Measurements from ENCODE around the gene SLC25A1. TPM values are rescaled to one million over a fixed set of nuclear protein-coding genes. Genes with fewer than 3 reads are reported as not detected.
A peak's percentile ranks its signal among the peaks of the same experiment; 100 is the strongest.

SLC25A1 gene
- total RNA-seq, 1 experiment from 2014 or later, result 151 TPM

DNA sequence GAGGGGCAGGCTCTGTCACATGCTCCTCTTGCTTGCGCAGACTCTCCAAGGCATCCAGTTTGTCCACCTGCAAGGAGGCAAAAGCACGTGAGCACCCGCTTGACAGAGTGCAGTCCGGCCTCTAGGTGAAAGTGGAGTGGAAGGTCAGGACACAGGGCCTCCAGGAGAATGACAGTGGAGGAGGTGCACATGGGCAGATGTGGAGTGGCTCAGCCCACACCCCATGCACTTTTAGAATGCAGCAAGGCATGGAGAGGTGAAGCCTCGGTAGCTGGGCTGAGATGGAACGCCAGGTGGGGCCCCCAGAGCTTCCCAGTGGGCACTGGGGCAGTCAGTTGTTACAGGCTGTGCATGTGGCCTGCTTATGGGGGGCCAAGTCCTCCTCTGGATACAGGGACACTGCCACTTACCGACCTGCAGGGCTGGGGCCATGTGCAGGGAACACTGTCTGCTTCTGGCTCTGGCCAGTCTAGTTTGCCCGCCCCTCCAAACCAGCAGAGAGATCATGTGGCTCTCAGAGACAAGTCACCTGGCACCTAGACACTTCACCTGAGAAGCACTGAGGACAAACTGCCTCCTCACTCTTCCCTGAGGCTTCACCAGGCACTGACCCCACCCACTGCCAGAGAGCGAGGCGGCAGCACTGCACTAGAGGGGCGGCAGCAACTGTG lies 2.3 kb upstream of the SLC25A1 start:
- Histone ChIP-seq H3K14ac (ENCODE audit: insufficient read depth, low read length) (no peak overlapping the region; the same call in 1 of the 2 replicates), H4K5ac (ENCODE audit: insufficient read length, low read depth, low read length) (no peak overlapping the region), H3T11ph (ENCODE audit: low read length) (no peak overlapping the region), H3K56ac (ENCODE audit: insufficient read length, low read depth, low read length) (no peak overlapping the region), H2BK5ac (ENCODE audit: insufficient read length, low read length) (no peak overlapping the region), H2AK5ac (ENCODE audit: insufficient read length, low read length) (no peak overlapping the region), H3K23me2 (ENCODE audit: insufficient read length, low read depth, low read length, poor library complexity, severe bottlenecking) (peaks cover 5% of the 10 kb centered on the region), H2BK15ac (ENCODE audit: low read depth, low read length) (no peak overlapping the region), H3K18ac (ENCODE audit: insufficient read length, low read depth, low read length) (no peak overlapping the region), H3K27ac (ENCODE audit: insufficient read length, low read depth, low read length) (no peak overlapping the region), H3K9me3 (ENCODE audit: control insufficient read depth, low read depth, low read length) (no peaks in the 10 kb centered on the region), H2BK120ac (ENCODE audit: low read depth, low read length, poor library complexity, severe bottlenecking) (no peak overlapping the region), H3K79me1 (ENCODE audit: insufficient read depth, low read depth, low read length, poor library complexity, severe bottlenecking) (no peaks in the 10 kb centered on the region), H3K79me2 (ENCODE audit: insufficient read depth, low read length) (no peaks in the 10 kb centered on the region), H3K4ac (ENCODE audit: low read depth, low read length) (no peak overlapping the region), H3K4me2 (ENCODE audit: insufficient read depth, insufficient read length, low read length) (no peak overlapping the region), H3K9ac (ENCODE audit: extremely low read depth, insufficient read length, low read length) (no peak overlapping the region), H3K4me1 (ENCODE audit: insufficient read depth, low read length) (no peaks in the 10 kb centered on the region; the same call in 1 of the 2 replicates), H3K27me3 (ENCODE audit: insufficient read depth, low read length) (no peaks in the 10 kb centered on the region), H2BK12ac (ENCODE audit: insufficient read length, low read depth, low read length) (no peak overlapping the region), H4K91ac (ENCODE audit: insufficient read length, low read depth, low read length) (no peak overlapping the region), H2BK20ac (ENCODE audit: low read depth, low read length, poor library complexity, severe bottlenecking) (no peak overlapping the region), H4K8ac (replicated peaks; ENCODE audit: insufficient read length, low read depth, low read length) (no peak overlapping the region), H4K20me1 (ENCODE audit: control insufficient read depth, insufficient read depth, insufficient read length) (peaks cover 2% of the 10 kb centered on the region), H3K23ac (ENCODE audit: insufficient read length, low read depth, low read length) (no peak overlapping the region), H2AFZ (ENCODE audit: low read length) (no peak overlapping the region)
- Mint-ChIP-seq H3K4me1 (peaks cover 23 to 24% of the 10 kb centered on the region in 2 experiments), H3K27me3 (ENCODE audit: low read depth) (no peaks in the 10 kb centered on the region), H3K36me3 (ENCODE audit: insufficient read depth in 1 of 3, low read depth in 3 of 3) (peaks cover 0 to 9% (median 2%) of the 10 kb centered on the region in 3 experiments; a peak in 4 of 7 replicates), H3K9me3 (no peaks in the 10 kb centered on the region), H3K4me3 (no peak overlapping the region), H3K27ac (peak overlapping the region in 1 of 3 experiments; percentile 83; a peak in 2 of 7 replicates)
- TF ChIP-seq, protein P1, sequence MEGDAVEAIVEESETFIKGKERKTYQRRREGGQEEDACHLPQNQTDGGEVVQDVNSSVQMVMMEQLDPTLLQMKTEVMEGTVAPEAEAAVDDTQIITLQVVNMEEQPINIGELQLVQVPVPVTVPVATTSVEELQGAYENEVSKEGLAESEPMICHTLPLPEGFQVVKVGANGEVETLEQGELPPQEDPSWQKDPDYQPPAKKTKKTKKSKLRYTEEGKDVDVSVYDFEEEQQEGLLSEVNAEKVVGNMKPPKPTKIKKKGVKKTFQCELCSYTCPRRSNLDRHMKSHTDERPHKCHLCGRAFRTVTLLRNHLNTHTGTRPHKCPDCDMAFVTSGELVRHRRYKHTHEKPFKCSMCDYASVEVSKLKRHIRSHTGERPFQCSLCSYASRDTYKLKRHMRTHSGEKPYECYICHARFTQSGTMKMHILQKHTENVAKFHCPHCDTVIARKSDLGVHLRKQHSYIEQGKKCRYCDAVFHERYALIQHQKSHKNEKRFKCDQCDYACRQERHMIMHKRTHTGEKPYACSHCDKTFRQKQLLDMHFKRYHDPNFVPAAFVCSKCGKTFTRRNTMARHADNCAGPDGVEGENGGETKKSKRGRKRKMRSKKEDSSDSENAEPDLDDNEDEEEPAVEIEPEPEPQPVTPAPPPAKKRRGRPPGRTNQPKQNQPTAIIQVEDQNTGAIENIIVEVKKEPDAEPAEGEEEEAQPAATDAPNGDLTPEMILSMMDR (conservative IDR thresholded peaks at IDR 0.05), result no peak
- WGBS (ENCODE audit: extremely low coverage, insufficient read length, low lambda C conversion rate), result no CpG with 5 or more reads among the region's 11 CpGs
- no peak for DNase-seq

Data from H9 (cell line).